ENCODE results near the gene TTK.

The TTK gene

GRCh38 chr6:80004173-80005072 lies at the start of gene TTK:
Gene TTK (plus strand): TSS chr6:80004649. CDS start chr6:80005844, 1,195 bp downstream.
- peak; percentile 88 for DNase-seq

DNA sequence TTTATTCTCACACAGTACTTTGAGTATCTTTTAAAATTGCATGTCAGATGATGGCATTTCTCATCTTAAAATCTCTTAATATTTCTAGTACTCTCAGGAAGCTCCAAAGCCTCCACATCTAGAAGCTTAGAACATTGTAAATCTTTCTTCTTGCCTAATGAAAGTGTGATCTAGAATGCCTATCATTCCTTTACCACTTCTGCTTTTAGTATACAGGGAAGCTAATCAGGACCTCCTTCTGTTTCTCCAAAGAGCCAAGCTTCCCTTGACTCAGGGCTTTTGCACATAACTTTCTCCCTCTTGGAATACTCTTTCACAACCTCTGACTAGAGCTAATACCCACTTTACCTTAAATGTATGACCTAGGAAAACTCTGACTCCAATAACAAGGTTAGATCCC lies 49.6 kb upstream of the TTK start:
- no peak for DNase-seq

DNA sequence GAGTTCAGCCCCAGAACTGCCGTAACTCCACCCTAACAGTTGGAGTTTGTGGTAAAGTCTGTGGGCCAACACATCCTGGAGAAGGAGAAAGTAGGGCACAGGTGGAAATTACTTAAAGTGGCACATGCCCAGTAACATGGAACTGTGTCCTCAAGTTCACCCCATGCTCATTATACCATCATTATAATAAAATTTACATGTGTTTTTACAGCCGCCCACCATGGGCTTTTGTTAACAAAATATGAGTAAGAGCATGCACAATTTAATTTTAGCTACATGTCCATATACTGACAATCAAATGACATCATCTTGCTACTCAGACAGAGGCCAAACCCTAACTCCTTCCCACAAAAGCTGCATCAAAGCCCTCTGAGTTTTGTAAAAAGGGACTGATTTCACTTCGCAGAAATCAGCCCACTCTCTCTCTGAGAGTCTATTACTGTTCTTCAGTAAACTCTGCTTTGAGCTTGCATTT lies 39.8 kb upstream of the TTK start:
- no peak for DNase-seq

GRCh38 chr6:79967178-79967577 lies 37.3 kb upstream of the TTK start:
- DNase-seq: no peak

- DNase-seq: no peak
Measured at GRCh38 chr6:79969784-79970183, 34.7 kb upstream of the TTK start.

GRCh38 chr6:79971193-79971592 lies 33.3 kb upstream of the TTK start:
- DNase-seq: no peak

DNA sequence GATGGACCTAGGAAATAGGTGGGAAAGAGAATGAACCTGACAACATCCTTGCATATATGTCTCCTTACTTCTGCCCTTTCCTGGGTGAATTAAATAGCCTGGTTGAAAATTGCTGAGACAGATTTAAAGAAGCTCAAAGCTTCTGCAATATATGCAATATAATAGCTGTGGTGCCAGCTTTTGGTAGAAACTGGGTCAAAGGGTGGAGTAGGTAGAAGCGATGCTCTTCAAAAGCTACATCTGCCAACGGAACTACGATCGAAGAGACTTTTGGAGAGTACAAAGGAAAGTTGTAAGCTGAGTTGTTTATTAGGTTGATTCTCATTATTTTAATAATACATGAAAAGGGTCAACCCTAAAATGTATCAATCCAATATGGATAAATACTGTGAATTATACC lies 22.8 kb upstream of the TTK start:
- no peak for DNase-seq

GRCh38 chr6:79984261-79984660 lies 20.2 kb upstream of the TTK start:
- no peak for DNase-seq

- DNase-seq: no peak
Measured at GRCh38 chr6:79985128-79985527, 19.3 kb upstream of the TTK start.

- DNase-seq: no peak
Measured at GRCh38 chr6:79989641-79990040, 14.8 kb upstream of the TTK start.

- no peak for DNase-seq
Measured at GRCh38 chr6:79993012-79993910, 11.2 kb upstream of the TTK start.

DNA sequence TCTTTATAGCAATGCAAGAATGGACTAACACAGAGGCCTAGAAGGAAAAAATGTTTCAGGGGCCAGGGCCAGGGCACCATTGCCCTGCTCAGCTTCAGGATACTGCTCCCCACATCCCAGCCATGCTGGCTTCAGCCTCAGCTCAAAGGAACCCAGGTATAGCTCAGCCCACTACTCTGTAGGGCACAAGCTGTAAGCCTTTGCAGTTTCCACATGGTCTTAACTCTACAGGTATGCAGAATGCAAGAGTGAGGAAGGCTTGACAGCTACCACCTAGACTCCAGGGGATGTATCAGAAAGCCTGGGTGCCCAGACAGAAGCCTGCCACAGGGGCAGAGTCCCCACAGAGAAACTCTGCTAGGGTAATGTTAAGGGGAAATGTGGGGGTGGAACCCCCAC lies 10.5 kb upstream of the TTK start:
- no peak for DNase-seq

DNA sequence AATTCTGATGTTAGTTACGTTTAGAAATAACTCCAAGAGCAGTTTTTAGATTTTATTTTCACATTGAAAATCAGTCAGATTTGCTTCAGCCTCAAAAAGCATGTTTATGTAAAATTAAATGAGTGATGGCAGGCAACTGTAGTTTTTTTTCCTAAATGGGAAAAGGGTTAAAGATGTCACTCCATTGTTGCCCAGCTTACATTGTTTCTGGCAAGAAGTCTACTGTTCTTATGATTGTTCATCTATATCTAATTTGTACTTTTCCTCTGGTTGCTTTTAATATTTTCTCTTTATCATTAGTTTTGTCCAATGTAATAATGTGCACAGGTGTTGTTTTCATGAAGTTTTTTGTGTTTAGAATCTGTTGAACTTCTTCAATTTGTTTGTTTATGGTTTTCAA lies 6.7 kb upstream of the TTK start:
- no peak for DNase-seq

GRCh38 chr6:80001337-80001736 lies 3.1 kb upstream of the TTK start:
- DNase-seq: no peak

DNA sequence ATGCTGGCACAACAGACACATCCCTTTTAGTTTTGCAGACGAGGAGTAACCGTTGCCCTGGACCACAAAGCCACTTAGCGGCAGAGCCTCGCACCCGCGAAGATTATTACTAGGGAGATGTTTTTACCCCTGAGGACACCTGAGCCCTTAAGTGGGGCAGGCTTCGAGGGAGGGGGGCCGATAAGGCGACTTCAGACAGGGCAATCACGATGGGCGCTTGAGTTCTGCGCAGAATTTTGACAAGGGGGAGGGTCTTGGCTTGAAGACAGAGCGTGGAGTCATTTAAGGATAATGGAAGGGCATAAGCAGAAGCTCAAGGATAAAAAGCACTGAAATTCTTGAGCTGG lies 650 bp upstream of the TTK start:
- peak; percentile 20 for DNase-seq

- no peak for DNase-seq
Measured at GRCh38 chr6:80005406-80005805, 957 bp downstream of the TTK start.

- DNase-seq: no peak
Measured at GRCh38 chr6:80006541-80006940, 2.1 kb downstream of the TTK start.

DNA sequence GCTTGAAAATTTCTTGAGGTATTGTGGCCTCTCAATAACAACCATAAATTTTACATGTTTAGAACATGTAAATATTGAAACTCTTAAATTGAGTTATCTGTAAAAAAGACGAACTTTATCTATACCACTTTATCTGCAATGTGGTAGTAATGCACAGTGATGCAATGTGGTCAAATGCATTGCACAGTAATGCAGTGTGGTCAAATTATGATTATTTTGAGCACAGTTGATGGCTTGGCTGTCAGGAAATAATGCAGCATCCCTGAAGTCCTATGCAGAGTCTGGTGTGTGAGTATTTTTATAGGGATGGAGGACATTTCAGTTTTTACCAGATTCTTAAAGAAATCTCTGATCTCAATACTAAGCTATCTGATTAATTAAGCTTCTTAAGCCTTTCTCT lies 5.1 kb downstream of the TTK start:
- DNase-seq: no peak

DNA sequence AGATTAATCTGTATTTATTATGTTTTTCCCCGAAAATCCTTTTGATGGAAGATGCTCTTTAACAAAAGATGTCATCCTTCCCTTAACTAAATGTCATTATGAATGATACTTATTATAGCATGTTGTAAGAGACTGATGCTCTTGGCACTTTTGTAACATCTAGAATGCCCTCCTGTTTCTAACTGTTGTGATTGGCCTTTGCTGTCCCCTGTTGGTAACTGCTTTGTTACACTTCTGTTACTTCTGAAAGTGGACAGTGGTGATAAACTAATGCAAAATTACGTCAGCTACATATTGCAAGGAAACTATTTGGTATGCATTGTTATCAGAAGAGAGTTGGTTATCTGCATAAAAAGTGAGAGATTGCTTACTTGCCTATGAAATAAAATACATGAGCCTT lies 5.8 kb downstream of the TTK start:
- no peak for DNase-seq

DNA sequence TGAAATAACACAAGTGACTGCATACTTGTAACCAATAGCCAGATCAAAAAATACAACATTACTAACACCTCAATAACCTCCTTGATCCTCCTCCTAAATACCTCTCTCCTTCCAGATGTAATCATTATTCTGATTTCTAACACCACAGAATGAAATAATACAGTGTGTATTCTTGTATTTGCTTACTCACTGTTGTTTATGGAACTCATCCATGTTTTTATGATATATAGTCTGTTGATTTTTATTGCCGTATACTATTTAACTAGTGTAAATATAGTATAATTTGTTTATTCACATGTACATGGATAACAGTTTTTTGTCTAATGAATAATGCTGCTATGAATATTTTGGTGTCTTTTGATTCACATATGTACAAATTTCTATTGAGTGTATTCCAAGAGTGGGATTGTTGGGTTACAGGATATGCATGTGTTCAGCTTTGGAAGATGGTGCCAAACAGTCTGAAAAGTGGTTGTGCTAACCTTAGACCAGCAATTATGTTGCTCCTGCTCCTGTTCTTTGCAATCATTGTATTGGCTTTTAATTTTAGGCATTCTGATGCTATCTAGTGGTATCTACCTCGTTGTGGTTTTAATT lies 11.5 kb downstream of the TTK start:
- DNase-seq: no peak

- DNase-seq: no peak
Measured at GRCh38 chr6:80020381-80021120, 16.1 kb downstream of the TTK start.

DNA sequence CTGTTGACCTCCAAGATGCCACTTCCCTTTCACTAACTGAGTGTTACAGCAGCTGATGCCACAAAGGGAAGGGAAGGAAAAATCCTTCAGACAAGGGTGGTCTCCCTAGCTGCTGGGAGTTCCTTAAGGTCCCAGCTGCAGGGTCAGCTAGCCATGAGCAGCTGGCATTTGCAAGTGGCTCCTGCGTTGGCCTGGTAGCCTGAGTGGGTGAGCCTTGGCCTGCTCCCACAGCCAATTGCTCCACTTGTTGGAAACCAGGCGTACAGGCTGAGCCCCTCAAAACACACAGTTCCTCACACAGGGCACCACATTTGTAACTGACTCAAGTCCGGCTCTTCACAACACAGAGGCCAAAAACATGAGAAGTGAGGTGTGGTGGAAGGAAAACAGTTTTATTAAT lies 16.7 kb downstream of the TTK start:
- DNase-seq: no peak

- DNase-seq: no peak
Measured at GRCh38 chr6:80021591-80021990, 17.1 kb downstream of the TTK start.
